Measurements from ENCODE around the gene KIF26B.
"Not testable (repeated sequence)": the region's sequence is repeated elsewhere in the genome, so short reads cannot be mapped to it uniquely, and the experiment has no call there.

Gene KIF26B

GRCh38 chr1:245700631-245701030 lies 545.8 kb downstream of the KIF26B start:
- no peak for DNase-seq (ENCODE audit: low read depth)

- no peak for DNase-seq (ENCODE audit: low read depth)
Observed at GRCh38 chr1:245701631-245702030, 546.8 kb downstream of the KIF26B start.

- DNase-seq (ENCODE audit: low read depth), result no peak
Observed at GRCh38 chr1:245702346-245702745, 547.6 kb downstream of the KIF26B start.

GRCh38 chr1:245704341-245704740 lies 549.6 kb downstream of the KIF26B start:
- no peak for DNase-seq (ENCODE audit: low read depth)

DNA sequence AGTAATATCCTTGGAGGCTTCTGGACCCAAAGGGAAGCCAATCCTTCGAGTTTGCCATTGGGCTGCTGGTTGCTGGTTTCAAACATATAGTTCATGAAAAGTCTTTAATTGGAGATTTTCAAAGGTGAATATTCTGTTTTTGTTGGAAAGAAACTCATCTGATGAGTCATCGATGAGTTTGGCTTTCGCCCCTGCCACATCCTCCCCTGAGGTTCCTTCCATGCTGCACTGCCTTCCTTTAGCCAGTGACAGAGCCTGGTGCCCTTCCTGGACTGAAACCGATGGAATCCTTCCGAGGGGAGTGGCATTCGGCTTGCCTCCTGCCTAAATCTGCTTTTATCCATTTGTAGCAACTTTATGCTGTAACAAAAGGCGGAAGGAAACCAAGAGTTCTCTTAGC lies 550.0 kb downstream of the KIF26B start:
- DNase-seq (ENCODE audit: low read depth), result no peak

GRCh38 chr1:245707941-245708340 lies 553.2 kb downstream of the KIF26B start:
- DNase-seq (ENCODE audit: low read depth), result no peak

DNA sequence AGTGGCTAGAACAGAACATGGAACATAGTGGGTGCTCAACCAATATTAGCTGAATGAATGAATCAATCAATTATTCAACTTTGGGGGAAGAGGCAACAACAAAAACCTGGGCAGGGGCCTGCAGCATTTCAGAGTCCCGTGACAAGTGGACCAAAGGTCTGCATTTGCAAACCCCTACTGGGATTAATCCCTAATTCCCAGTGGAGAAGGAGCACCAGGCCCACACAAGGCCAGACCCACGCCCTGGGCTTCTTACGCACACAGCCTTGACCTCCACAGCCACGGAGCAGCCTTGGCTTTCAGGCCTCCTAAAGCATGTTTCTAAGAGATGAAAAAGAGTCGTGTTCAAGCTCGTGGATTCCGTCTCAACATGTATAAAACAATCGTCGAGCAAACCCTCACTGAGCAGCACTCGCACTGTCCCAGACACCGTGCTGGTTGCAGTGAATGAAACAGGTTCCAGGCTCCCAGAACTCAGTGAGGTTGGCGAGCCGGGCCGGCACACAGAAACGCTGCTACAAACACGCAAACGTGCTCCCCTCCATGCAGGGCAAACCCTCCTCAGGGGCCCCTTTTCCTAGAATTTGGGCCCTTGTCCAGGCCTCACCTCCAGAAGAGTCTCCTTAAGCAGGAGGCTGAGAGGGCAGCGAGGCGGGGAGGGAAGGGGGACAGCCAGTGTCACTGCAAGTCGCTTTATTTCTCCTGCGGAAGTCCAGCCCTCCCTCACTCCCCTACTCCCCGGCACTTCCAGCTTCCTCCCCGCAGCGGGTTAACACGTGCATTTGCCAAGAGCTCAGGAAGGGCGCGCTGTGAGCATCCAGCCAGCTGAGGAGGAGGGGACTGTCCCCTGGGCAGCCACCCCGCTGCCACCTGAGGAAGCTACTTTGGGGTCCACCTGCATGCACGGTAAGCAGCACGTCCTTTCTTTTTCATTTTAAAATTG lies 556.4 kb downstream of the KIF26B start:
- no peak for DNase-seq (ENCODE audit: low read depth)

GRCh38 chr1:245714027-245714426 lies 559.2 kb downstream of the KIF26B start:
- DNase-seq (ENCODE audit: low read depth), result not testable (repeated sequence)

DNA sequence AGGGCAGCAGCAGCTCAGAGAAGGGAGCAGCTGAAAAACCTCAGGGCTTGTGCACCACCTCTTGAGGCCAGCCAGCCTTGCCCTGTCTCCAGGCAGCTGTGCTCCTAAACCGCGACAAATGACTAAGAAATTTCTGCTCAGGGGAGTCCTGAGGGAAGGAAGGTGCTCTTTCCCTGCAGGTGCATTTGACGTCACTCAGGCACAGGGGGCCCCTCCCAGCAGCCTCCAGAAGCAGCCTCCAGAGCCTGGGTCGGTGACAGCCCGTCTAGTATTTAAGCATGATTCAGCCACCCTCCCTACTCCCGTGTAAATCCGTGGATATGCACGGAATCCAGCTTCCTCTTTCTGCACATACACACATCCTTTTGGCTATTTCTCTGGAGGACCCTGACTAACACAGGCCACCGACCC lies 560.5 kb downstream of the KIF26B start:
- no peak for DNase-seq (ENCODE audit: low read depth)

DNA sequence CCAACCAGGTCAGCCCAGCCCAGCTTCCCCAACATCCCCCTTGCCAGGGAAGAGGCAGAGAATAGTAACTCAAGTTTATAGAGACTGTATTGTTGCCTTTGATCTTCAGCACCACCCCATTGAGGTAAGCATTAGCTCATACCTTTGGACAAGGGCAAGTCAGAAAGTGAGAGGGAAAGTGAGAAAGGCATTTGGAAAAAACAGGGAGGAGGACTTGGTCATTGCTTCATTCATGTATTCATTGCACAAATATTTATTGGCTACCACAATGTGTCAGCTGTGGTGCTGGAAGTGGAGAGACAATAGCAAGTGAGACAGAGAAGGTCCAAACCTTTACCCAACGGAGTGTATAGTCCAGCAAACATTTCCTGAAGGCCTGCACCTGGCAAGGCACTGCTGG lies 561.2 kb downstream of the KIF26B start:
- DNase-seq (ENCODE audit: low read depth), result no peak

GRCh38 chr1:245716561-245716960 lies 561.8 kb downstream of the KIF26B start:
- DNase-seq (ENCODE audit: low read depth), result no peak

GRCh38 chr1:245717611-245718010 lies 562.8 kb downstream of the KIF26B start:
- DNase-seq (ENCODE audit: low read depth), result no peak

GRCh38 chr1:245718123-245718522 lies 563.3 kb downstream of the KIF26B start:
- DNase-seq (ENCODE audit: low read depth), result no peak

DNA sequence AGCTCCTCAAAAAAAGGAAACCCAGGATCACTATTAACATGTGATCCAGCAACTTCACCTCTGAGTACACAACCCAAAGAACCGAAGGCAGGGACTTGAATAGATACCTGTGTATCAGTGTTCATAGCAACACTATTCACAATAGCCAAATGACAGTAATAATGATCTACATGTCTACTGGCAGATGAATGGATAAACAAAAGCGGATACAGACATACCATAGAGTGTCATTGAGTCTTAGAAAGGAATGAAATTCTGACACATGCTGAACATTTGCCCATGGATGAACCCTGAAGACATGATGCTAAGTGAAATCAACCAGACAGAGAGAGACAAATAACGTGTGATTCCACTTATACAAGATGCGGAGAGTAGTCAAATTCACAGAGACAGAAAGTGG lies 564.2 kb downstream of the KIF26B start:
- no peak for DNase-seq (ENCODE audit: low read depth)

DNA sequence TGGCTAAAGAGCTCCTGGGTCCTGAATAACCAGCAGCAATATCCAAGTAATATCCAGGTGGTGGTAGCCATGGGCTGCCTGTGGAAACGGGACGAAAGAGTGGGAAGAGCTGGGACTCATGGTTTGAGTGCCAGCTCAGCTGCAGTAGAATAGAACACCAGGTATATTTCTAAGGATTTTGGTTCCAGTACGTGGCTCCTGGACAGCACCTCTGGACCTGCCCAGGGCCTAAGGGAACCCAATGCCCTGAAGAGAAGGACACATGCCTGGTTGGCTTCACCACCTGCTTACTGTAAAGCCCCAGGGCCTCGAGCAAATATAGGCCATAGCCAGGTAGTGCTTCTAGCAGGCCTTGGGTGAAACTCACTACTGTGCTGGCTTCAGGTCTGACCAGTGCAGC lies 566.7 kb downstream of the KIF26B start:
- DNase-seq (ENCODE audit: low read depth), result no peak

DNA sequence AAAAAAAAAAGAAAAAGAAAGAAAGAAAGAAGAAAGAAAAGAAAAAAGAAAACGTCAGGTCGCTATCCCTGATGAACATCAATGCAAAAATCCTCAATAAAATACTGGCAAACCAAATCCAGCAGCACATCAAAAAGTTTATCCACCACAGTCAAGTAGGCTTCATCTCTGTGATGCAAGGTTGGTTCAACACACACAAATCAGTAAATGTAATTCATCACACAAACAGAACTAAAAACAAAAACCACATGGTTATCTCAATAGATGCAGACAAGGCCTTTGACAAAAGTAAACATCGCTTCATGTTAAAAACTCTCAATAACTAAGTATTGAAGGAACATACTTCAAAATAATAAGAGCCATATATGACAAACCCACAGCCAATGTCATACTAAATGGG lies 573.2 kb downstream of the KIF26B start:
- DNase-seq (ENCODE audit: low read depth), result not testable (repeated sequence)

- no peak for DNase-seq (ENCODE audit: low read depth)
Observed at GRCh38 chr1:245730801-245731200, 576.0 kb downstream of the KIF26B start.

DNA sequence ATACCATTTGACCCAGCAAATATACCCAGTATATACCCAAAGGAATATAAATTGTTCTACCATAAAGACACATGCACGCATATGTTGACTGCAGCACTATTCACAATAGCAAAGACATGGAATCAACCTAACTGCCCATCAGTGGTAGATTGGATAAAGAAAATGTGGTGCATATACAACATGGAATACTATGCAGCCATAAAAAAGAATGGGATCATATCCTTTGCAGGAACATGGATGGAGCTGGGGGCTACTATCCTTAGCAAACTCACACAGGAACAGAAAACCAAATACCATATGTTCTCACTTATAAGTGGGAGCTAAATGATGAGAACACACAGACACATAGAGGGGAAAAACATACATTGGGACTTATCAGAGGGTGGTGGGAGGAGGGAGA lies 585.6 kb downstream of the KIF26B start:
- DNase-seq (ENCODE audit: low read depth), result not testable (repeated sequence)

- no peak for DNase-seq (ENCODE audit: low read depth)
Observed at GRCh38 chr1:245742896-245743295, 588.1 kb downstream of the KIF26B start.

- no peak for DNase-seq (ENCODE audit: low read depth)
Observed at GRCh38 chr1:245748240-245748639, 593.5 kb downstream of the KIF26B start.

- DNase-seq (ENCODE audit: low read depth), result no peak
Observed at GRCh38 chr1:245748646-245749045, 593.9 kb downstream of the KIF26B start.

GRCh38 chr1:245749053-245749452 lies 594.3 kb downstream of the KIF26B start:
- no peak for DNase-seq (ENCODE audit: low read depth)

DNA sequence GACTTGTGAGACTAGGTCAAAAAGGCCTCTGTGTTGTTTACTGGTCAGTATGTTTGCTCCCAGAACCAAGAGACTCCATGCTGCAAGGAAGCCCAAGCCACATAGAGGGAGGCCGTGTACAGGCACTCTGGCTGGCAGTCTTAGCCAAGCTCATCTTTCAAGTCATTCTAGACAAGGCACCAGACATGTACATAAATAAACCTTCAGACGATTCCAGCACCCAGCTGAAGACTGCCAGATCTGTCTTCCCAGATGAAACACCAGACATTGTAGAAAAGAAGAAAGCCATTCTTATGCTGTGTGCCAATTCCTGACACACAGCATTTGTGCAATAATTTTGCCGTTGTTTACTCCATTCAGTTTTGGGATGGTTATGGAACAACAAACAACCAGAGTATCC lies 595.5 kb downstream of the KIF26B start:
- DNase-seq (ENCODE audit: low read depth), result no peak

DNA sequence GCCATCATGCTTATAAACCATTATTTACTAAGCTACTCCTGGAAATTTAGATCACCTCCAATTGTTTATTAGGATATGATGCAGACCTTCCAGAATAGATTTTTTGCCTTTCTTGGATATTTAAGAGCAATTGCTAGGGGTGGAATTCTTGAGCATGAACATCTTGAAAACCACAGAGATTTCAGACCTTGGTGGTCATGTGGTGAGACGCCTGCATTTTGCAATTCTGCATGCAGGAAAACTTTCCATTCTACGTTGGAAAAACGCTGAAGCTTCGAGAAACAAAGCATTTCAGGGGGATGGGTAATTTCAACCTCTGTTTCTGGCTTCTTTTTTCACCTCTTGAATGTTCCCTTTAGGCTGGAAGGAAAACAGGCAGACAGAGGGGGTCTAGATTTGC lies 596.3 kb downstream of the KIF26B start:
- no peak for DNase-seq (ENCODE audit: low read depth)
